ACC112 (cell line): ENCODE data around the gene CFL1.
"Not testable (repeated sequence)": the region's sequence is repeated elsewhere in the genome, so short reads cannot be mapped to it uniquely, and the experiment has no call there.

Experiments used
- H2AFZ ChIP-seq: fragments of 200-600 bp; sonication (generic); one replicate; pipeline ENCODE4 v1.6.0; 2017; ENCODE audit warnings: antibody characterized with exemption, low read length; ENCODE audit not compliant: unreplicated experiment
- H3K27ac ChIP-seq: fragments of 200-600 bp; sonication (generic); 2 replicates; pipeline ENCODE4 v1.5.1; 2014; ENCODE audit warnings: low read depth, mild to moderate bottlenecking, antibody characterized with exemption, low read length, moderate library complexity
- H3K27me3 ChIP-seq: fragments of 200-600 bp; sonication (generic); 2 replicates; pipeline ENCODE4 v1.6.1; 2014; ENCODE audit warnings: mild to moderate bottlenecking, antibody characterized with exemption, low read length, moderate library complexity, mixed read lengths; ENCODE audit not compliant: insufficient read depth
- H3K36me3 ChIP-seq: fragments of 200-600 bp; sonication (generic); 2 replicates; pipeline ENCODE4 v1.6.1; 2016; ENCODE audit warnings: mild to moderate bottlenecking, antibody characterized with exemption, low read length, moderate library complexity, mixed read lengths; ENCODE audit not compliant: insufficient read depth
- H3K4me1 ChIP-seq: fragments of 200-600 bp; sonication (generic); one replicate; pipeline ENCODE4 v1.6.1; 2016; ENCODE audit warnings: low read length, mixed read lengths; ENCODE audit not compliant: insufficient read depth, unreplicated experiment, control insufficient read depth
- H3K4me3 ChIP-seq: fragments of 200-600 bp; sonication (generic); 2 replicates; pipeline ENCODE4 v1.5.1; 2014; ENCODE audit warnings: mild to moderate bottlenecking, low read depth, low read length
- H3K79me2 ChIP-seq: fragments of 200-600 bp; sonication (generic); one replicate; pipeline ENCODE4 v1.6.0; 2016; ENCODE audit warnings: low read length; ENCODE audit not compliant: control insufficient read depth, unreplicated experiment, insufficient read depth

Gene CFL1

DNA sequence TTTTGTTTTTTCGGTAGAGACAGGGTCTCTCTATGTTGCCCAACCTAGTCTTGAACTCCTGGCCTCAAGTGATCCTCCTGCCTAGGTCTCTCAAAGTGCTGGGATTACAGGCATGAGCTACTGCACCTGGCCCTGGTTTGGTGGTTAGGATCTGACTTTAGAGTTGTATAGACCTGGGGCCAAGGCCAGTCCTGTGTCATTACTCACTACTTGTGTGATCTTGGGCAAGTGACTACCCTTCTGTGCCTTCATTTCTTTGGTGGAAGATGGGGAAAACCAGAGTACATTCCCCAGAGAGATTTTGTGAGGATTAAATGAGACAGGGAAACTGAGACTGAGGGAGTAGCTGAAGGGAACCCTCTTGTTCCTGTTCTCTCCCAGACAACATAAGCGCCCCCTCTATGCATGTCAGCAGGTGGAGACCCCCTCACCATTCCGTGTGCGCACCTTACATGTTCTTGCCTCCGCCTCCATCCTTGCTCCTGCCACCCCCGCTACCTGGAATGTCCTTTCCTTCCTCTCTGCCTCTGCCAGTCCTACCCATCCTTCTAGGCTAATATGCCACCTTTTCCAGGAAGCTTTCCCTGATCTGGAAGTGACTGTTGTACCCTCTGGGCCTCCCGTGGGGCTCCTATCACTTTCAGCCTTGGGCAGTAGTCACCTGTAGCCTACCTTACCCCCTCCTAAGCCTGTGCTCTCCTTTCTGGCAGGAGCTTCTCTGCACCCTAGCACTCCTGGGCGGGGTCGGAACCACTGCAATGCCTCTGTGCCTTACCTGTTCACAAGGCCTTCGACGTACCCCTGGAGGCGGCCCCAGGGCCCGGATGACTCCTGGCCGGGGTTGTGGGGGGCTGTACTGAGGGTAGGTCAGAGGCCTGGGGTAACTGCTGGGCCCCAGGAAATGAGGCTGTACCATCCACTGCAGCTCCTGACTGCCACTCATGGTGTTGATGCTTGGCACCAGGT, 38.3 kb upstream of the CFL1 start:
- Histone ChIP-seq H3K27ac (peak overlapping the region; percentile 91), H3K4me3 (peak overlapping the region; percentile 85), H3K4me1 (peaks cover 56% of the 10 kb centered on the region), H3K36me3 (peaks cover 40% of the 10 kb centered on the region), H3K79me2 (peaks cover 69% of the 10 kb centered on the region), H3K27me3 (no peaks in the 10 kb centered on the region), H2AFZ (no peak overlapping the region)

DNA sequence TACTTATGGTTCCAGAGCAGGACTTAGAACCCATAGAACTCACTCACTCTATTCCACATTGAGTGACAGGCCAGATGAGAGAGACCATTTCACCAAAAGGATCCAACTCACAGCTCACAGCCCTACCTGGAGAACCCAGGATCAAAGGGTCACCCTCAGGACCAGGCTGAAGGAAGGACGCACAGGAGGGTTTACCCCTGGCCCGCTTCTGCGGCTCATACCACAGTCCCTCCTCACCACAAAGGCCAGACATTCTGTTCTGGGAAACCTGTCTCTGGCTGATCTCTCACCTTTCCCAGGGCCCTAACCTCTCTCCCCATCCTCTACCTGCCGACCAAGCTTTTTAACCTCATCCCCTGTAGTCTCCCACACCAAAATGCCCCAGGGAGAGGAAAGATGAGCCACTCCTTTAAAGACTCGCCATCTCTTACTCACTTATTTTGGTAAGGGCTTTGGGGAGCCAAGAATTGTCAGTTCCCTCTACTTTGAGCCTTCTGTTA, 37.6 kb upstream of the CFL1 start:
- Histone ChIP-seq H3K27ac (peak overlapping the region; percentile 91), H3K79me2 (peaks cover 64% of the 10 kb centered on the region)

DNA sequence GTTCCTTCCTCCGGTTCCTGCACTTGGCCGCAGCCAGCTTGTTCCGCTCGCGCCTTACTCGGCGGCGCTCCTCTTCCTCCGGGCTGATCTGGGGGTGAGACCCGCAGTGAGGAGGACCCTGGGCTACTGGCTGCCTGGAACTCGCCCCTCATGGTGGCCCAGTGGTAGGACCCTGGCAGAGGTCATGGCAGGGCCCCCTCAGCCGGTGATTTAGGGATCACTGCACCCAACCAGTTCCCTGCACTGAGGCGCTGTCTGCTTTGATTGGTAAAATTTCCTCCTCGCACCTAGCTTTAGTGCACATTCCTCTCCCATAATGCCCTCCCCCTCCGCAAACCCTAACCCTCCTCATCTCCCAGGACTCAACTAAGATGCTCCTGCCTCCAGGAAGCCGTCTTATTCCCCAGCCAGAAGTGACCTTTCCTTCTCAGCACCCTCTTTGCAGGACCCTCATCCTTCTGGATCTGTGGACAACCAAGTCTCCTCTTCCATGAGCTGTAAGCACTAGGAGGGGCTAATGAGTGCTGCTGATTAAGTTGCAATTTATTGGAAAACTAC, 36.1 kb upstream of the CFL1 start:
- Histone ChIP-seq H3K27me3 (no peaks in the 10 kb centered on the region), H3K27ac (peak overlapping the region; percentile 95), H3K4me3 (peak overlapping the region; percentile 30; the same call in 1 of the 2 replicates), H3K4me1 (peaks cover 56% of the 10 kb centered on the region), H3K79me2 (peaks cover 54% of the 10 kb centered on the region), H2AFZ (no peak overlapping the region), H3K36me3 (peaks cover 40% of the 10 kb centered on the region)

More for the DNA sequence above, 37.6 kb upstream of the CFL1 start:
- no peak overlapping the region for H2AFZ ChIP-seq
- no peaks in the 10 kb centered on the region for H3K27me3 ChIP-seq
- peak overlapping the region; percentile 85 for H3K4me3 ChIP-seq
- H3K4me1 ChIP-seq = peaks cover 49% of the 10 kb centered on the region
- H3K36me3 ChIP-seq = peaks cover 40% of the 10 kb centered on the region

DNA sequence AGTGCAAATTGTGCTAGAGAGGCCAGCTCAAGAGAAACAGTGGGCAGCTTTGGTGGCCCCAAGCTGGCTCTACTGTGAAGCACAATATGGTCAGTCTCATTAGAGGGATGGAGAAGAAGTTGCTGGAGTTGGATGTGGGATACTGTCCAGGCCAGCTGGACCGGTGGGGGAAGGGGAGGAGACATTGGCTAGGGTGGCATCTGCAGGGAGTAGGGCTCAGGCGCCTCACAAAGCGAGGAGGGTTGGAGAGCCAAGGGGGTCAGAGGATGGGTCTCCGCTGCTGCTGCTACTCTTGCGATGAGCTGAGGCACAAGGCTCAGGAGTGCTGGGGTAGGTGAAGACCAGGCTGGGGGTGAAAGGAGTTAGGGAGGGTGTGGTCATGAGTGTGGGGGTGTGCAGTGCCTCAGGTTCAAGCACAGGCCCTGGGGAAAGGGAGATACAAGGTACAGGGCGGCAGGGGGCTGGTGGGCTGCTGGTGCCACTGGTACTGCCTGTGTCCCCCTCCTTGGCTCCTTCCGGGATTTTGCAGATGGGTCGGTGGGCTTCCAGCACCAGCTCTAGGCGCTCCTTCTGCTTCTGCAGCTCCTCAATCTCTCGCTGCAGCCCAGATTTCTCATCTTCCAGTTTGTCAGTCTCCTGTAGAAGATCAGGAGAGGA, 34.8 kb upstream of the CFL1 start:
- Histone ChIP-seq H3K79me2 (peaks cover 40% of the 10 kb centered on the region), H2AFZ (no peak overlapping the region), H3K27me3 (no peaks in the 10 kb centered on the region), H3K27ac (peak overlapping the region; percentile 95), H3K4me1 (peaks cover 56% of the 10 kb centered on the region), H3K4me3 (peak overlapping the region; percentile 86), H3K36me3 (peaks cover 31% of the 10 kb centered on the region; the same call in 1 of the 2 replicates)

DNA sequence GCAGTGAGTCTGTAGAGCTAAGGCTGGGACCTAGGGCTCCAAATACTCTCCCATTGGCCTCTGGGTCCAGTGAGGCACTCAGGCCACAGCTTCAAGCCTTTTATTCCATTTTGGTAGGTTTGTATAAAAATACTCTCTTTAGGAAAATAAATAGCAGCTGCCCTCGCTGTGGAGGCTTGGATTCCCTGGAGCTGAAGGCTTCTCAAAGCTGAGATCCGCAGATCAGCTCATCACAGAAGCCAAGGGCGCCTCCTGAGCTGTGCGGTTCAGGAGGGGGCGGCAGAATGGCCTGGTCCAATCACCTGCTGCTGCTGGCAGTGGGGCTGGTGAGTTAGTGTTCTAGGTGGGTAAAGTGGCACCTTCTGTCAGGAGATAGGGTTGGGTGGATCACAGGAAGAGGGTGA, 34.2 kb upstream of the CFL1 start:
- Histone ChIP-seq H3K4me1 (peaks cover 52% of the 10 kb centered on the region), H3K27ac (peak overlapping the region; percentile 95), H3K4me3 (peak overlapping the region; percentile 86), H3K36me3 (peaks cover 26% of the 10 kb centered on the region; the same call in 1 of the 2 replicates), H3K79me2 (peaks cover 39% of the 10 kb centered on the region)
- not testable (repeated sequence) for H3K27me3 ChIP-seq, H2AFZ ChIP-seq

DNA sequence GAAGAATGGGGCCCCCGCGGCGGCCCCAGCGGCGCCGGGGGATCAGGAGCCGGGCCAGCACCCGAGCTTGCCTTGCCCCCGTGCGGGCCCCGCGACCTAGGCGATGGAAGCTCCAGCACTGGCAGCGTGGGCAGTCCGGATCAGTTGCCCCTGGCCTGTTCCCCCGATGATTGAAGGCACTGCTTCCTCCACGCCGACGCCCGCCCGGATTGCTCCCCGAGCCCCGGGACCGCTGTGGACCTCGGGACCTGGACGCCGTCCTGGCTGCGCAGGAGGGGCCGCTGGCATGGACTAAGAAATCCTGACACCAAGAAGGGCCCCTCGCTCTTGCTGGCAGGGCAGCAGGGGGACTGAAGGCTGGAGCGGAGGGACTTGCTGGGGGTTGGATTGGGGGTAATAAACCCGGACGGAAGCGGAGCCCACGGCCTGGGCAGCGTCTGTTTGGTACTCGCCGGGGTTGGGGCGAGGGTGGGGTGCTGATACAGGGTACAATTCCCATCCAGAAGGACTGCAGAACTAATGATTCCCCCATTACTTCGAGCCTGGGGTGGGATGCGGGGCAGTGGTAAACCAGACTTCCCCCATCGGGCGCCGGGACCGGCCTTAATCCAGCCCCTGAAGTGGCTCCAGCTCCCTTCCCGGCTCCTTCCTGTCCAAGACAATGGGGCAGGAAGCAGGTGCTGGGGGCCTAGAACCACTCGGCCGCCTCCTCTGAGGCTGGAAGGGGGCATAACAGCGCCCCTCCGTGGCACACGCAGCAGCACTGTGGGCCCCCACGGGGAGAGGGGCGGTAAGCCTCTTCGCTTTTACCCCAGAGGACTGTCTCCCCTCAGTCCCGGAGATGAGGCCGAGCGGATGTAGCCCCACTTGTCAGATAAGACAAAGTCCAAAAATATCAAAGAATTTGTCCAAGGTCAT, 33.5 kb upstream of the CFL1 start:
- Histone ChIP-seq H3K4me3 (peak overlapping the region; percentile 86), H3K27ac (peak overlapping the region; percentile 95), H2AFZ (no peak overlapping the region), H3K79me2 (peaks cover 38% of the 10 kb centered on the region), H3K27me3 (no peaks in the 10 kb centered on the region), H3K36me3 (peaks cover 19% of the 10 kb centered on the region; the same call in 1 of the 2 replicates), H3K4me1 (peaks cover 52% of the 10 kb centered on the region)

DNA sequence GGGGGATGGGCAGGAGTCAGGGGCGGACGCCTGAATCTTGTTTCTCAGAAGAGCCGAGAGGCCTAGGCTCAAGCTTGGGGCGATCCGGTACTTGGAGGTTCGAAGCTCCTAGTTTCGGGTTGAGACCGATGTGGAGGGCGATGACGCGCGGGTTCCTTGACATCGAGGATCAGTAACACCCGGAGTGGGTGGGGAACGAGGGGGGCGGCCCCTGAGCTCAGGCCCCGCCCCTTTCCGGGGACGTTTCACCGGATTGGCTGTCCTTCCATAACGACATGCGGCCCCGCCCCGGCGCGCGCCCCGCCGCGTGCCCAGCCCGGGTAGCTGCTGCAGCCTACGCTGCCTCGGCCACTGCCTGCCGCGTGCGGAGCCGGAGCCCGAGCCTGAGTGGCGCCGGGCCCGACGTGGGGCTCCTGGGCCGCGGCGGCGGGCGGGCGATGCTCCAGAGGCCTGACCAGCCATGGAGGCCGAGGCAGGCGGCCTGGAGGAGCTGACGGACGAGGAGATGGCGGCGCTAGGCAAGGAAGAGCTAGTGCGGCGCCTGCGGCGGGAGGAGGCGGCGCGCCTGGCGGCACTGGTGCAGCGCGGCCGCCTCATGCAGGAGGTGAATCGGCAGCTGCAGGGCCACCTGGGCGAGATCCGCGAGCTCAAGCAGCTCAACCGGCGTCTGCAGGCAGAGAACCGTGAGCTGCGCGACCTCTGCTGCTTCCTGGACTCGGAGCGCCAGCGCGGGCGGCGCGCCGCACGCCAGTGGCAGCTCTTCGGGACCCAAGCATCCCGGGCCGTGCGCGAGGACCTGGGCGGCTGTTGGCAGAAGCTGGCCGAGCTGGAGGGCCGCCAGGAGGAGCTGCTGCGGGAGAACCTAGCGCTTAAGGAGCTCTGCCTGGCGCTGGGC, 32.6 kb upstream of the CFL1 start, which contains the start of gene CCDC85B:
TSS of gene CCDC85B (plus strand) at position 350 of the 895 bp plus-strand sequence. CDS start at position 461, 111 bp downstream.
- H3K4me1 ChIP-seq = peaks cover 45% of the 10 kb centered on the region
- no peak within 1 kb of the TSS for H2AFZ ChIP-seq
- H3K27me3 ChIP-seq = no peaks in the 10 kb centered on the region
- H3K27ac ChIP-seq = peak within 1 kb of the TSS; percentile 95
- H3K79me2 ChIP-seq = peaks cover 29% of the 10 kb centered on the region
- H3K36me3 ChIP-seq = peaks cover 12% of the 10 kb centered on the region; the same call in 1 of the 2 replicates
- H3K4me3 ChIP-seq = peak within 1 kb of the TSS; percentile 86

DNA sequence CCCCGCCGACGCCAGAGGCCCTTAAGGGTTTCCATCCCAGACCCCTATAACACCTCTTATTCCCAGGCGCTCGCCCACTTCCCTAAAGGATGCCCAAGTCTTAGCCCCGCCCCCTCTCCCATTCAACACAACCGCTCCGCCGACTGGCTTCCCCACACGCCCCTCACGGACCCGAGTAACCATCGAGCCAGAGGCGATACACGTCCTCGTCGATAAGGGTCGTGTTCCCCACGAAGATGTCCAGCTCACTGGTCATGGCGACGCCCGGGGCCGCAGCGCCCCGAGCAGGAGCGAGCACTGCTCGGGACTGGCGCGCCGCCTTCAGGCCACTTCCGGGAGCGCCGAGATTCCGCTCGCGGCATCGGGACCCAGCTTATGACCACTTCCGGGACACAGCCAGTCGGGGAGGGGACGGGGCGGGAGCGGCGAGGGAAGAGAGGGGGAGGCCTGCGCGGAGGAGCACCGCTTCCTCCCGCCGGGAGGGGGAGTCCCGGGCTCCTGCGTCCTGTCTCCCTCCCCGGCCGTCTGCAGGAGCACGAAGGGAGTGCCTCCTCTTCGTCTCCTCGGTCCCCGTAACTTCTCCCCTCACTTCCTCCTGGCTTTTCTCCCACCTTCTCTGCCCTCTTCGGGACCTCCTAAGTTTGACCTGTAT, 30.3 kb upstream of the CFL1 start, which contains the start of gene FIBP:
TSS of gene FIBP (minus strand) at position 309 of the 652 bp plus-strand sequence. CDS start at position 256, 53 bp downstream.
- peak within 1 kb of the TSS; percentile 86 for H3K4me3 ChIP-seq
- peaks cover 37% of the 10 kb centered on the region for H3K4me1 ChIP-seq
- H3K27me3 ChIP-seq = no peaks in the 10 kb centered on the region
- peaks cover 19% of the 10 kb centered on the region for H3K79me2 ChIP-seq
- peak within 1 kb of the TSS; percentile 95 for H3K27ac ChIP-seq
- peaks cover 12% of the 10 kb centered on the region; the same call in 1 of the 2 replicates for H3K36me3 ChIP-seq
- no peak within 1 kb of the TSS for H2AFZ ChIP-seq
